ENCODE data around the gene TMED4. TPM values are rescaled to one million over a fixed set of nuclear protein-coding genes. Genes with fewer than 3 reads are reported as not detected.

The TMED4 gene
- total RNA-seq, 4 donors from 2014 or later, result 68.0 to 123 (median 102) TPM

GRCh38 chr7:44626620-44627019 is 44.6 kb upstream of the TMED4 start:
- Histone ChIP-seq H3K27me3 (no peaks in the 10 kb centered on the region), H3K9me3 (no peaks in the 10 kb centered on the region), H3K4me1 (peaks cover 7 to 49% (median 16%) of the 10 kb centered on the region in 3 donors), H3K4me3 (no peak overlapping the region), H3K27ac (no peak overlapping the region), H3K36me3 (peaks cover 6 to 70% (median 28%) of the 10 kb centered on the region in 3 donors)
- no peak for TF ChIP-seq POLR2A (IDR thresholded peaks at IDR 0.05)
- TF ChIP-seq, protein P1, sequence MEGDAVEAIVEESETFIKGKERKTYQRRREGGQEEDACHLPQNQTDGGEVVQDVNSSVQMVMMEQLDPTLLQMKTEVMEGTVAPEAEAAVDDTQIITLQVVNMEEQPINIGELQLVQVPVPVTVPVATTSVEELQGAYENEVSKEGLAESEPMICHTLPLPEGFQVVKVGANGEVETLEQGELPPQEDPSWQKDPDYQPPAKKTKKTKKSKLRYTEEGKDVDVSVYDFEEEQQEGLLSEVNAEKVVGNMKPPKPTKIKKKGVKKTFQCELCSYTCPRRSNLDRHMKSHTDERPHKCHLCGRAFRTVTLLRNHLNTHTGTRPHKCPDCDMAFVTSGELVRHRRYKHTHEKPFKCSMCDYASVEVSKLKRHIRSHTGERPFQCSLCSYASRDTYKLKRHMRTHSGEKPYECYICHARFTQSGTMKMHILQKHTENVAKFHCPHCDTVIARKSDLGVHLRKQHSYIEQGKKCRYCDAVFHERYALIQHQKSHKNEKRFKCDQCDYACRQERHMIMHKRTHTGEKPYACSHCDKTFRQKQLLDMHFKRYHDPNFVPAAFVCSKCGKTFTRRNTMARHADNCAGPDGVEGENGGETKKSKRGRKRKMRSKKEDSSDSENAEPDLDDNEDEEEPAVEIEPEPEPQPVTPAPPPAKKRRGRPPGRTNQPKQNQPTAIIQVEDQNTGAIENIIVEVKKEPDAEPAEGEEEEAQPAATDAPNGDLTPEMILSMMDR (IDR thresholded peaks at IDR 0.05), result no peak
- no peak for DNase-seq
- intact Hi-C loops (cut with DNase I), result no loop called here
- 75 to 89% methylated on average over 4 of the region's 4 CpGs for WGBS, 2 donors

GRCh38 chr7:44625526-44626471 is 43.8 kb upstream of the TMED4 start:
- H3K4me3 ChIP-seq, result no peak overlapping the region
- H3K27me3 ChIP-seq, result no peaks in the 10 kb centered on the region
- H3K27ac ChIP-seq, result no peak overlapping the region
- peaks cover 6 to 62% (median 28%) of the 10 kb centered on the region in 3 donors for H3K36me3 ChIP-seq
- no peak for DNase-seq
- TF ChIP-seq POLR2A (IDR thresholded peaks at IDR 0.05), result no peak
- TF ChIP-seq, protein P1 (IDR thresholded peaks at IDR 0.05), result no peak
- intact Hi-C loops (cut with DNase I), result no loop called here
- WGBS, 2 donors, result 83 to 87% methylated on average over 5 to 6 of the region's 6 CpGs
- peaks cover 6 to 49% (median 24%) of the 10 kb centered on the region in 3 donors for H3K4me1 ChIP-seq
- no peaks in the 10 kb centered on the region for H3K9me3 ChIP-seq

- 81 to 88% methylated on average over 4 to 9 of the region's 9 CpGs for WGBS, 2 donors
- H3K27ac ChIP-seq, result peak overlapping the region in 2 of 4 donors; percentile 9 to 51
Observed at GRCh38 chr7:44624318-44624717, 42.3 kb upstream of the TMED4 start.

GRCh38 chr7:44622342-44623151 is 40.5 kb upstream of the TMED4 start:
- Histone ChIP-seq H3K36me3 (peaks cover 0 to 37% (median 26%) of the 10 kb centered on the region in 3 donors), H3K27ac (peak overlapping the region in 3 of 4 donors; percentile 61 to 68 (median 64)), H3K27me3 (no peaks in the 10 kb centered on the region), H3K9me3 (no peaks in the 10 kb centered on the region), H3K4me3 (no peak overlapping the region), H3K4me1 (peaks cover 20 to 74% (median 42%) of the 10 kb centered on the region in 3 donors)
- intact Hi-C loops (cut with DNase I), result no loop called here
- TF ChIP-seq, protein P1 (IDR thresholded peaks at IDR 0.05), result no peak
- no peak for TF ChIP-seq POLR2A (IDR thresholded peaks at IDR 0.05)
- no peak for DNase-seq
- 65 to 85% methylated on average over 4 to 5 of the region's 5 CpGs for WGBS, 2 donors

More at GRCh38 chr7:44624318-44624717, 42.3 kb upstream of the TMED4 start:
- intact Hi-C loops (cut with DNase I), result no loop called here
- DNase-seq, result no peak
- no peak for TF ChIP-seq POLR2A (IDR thresholded peaks at IDR 0.05)
- TF ChIP-seq, protein P1 (IDR thresholded peaks at IDR 0.05), result no peak
- Histone ChIP-seq H3K9me3 (no peaks in the 10 kb centered on the region), H3K27me3 (no peaks in the 10 kb centered on the region), H3K36me3 (peaks cover 0 to 49% (median 28%) of the 10 kb centered on the region in 3 donors), H3K4me1 (peaks cover 6 to 57% (median 29%) of the 10 kb centered on the region in 3 donors), H3K4me3 (no peak overlapping the region)

Measured in esophagus squamous epithelium (tissue), 5 donors.